Measurements from ENCODE around the gene ZNF280B. TPM values are rescaled to one million over a fixed set of nuclear protein-coding genes. Genes with fewer than 3 reads are reported as not detected.

ZNF280B gene
- total RNA-seq (2021) = 7.7 and 7.8 TPM in 2 replicates
- percentile 76 among the genes with signal in this experiment for Bru-seq, nascent RNA
- percentile 85 among the genes with signal in this experiment for BruChase-seq, experiment 1, labeled RNA remaining after a 2-hour chase
- percentile 66 among the genes with signal in this experiment for BruChase-seq, experiment 2, labeled RNA remaining after a 6-hour chase
- long read RNA-seq = 0 reads

GRCh38 chr22:22508274-22509176, at the start of gene ZNF280B:
ZNF280B (minus strand) TSS chr22:22508742; CDS start chr22:22489398, 19,344 bp downstream.
- POLR2A ChIA-PET (ENCODE audit: low non-redundant PET) = no interaction called here
- Histone ChIP-seq H3K27ac (ENCODE audit: low read depth, low read length, poor library complexity, severe bottlenecking) (peak within 1 kb of the TSS; percentile 71), H3K4me3 (ENCODE audit: low read depth, low read length, poor library complexity, severe bottlenecking) (peak within 1 kb of the TSS; percentile 80)

GRCh38 chr22:22556995-22557925, 48.7 kb upstream of the ZNF280B start:
- Histone ChIP-seq H3K4me1 (ENCODE audit: insufficient read depth, low read length, poor library complexity, severe bottlenecking) (peaks cover 7% of the 10 kb centered on the region), H3K9me3 (ENCODE audit: low read depth, low read length, poor library complexity, severe bottlenecking) (no peaks in the 10 kb centered on the region), H3K4me3 (ENCODE audit: low read depth, low read length, poor library complexity, severe bottlenecking) (peak overlapping the region; percentile 26), H3K27ac (ENCODE audit: low read depth, low read length, poor library complexity, severe bottlenecking) (peak overlapping the region; percentile 32), H3K27me3 (replicated peaks; ENCODE audit: insufficient read depth, low read depth, low read length, poor library complexity) (no peaks in the 10 kb centered on the region), H3K36me3 (ENCODE audit: insufficient read depth, low read length, poor library complexity, severe bottlenecking) (no peaks in the 10 kb centered on the region)
- intact Hi-C loops (cut with micrococcal nuclease; ENCODE audit: unreplicated experiment) = no loop called here
- peak; percentile 35 for DNase-seq (ENCODE audit: low spot score)
- TF ChIP-seq EZH2 (IDR thresholded peaks at IDR 0.05; ENCODE audit: borderline replicate concordance, low read depth, low read length, poor library complexity, severe bottlenecking) (no peak), CTCF (conservative IDR thresholded peaks at IDR 0.05; ENCODE audit: low read depth, low read length) (no peak)
- no TSS peak for BruUV-seq (replicated peaks)
- ChIA-PET POLR2A (ENCODE audit: low non-redundant PET) (no interaction called here), CTCF (interaction anchor here (0.6 kb wide), 1 partner anchor 473 kb away, joined by 4 read pairs; no protein-coding TSS in a partner anchor)

More at GRCh38 chr22:22508274-22509176, at the start of gene ZNF280B:
- no peaks in the 10 kb centered on the region for H3K9me3 ChIP-seq (ENCODE audit: low read depth, low read length, poor library complexity, severe bottlenecking)
- H3K27me3 ChIP-seq (replicated peaks; ENCODE audit: insufficient read depth, low read depth, low read length, poor library complexity) = peaks cover 20% of the 10 kb centered on the region
- BruUV-seq (replicated peaks) = no TSS peak
- H3K36me3 ChIP-seq (ENCODE audit: insufficient read depth, low read length, poor library complexity, severe bottlenecking) = peaks cover 9% of the 10 kb centered on the region
- H3K4me1 ChIP-seq (ENCODE audit: insufficient read depth, low read length, poor library complexity, severe bottlenecking) = peaks cover 4% of the 10 kb centered on the region
- CTCF ChIA-PET = interaction anchor here (0.8 kb wide), 1 partner anchor 50 kb away, joined by 4 read pairs; the partner anchor contains the start of gene PRAME
- TF ChIP-seq EZH2 (IDR thresholded peaks at IDR 0.05; ENCODE audit: borderline replicate concordance, low read depth, low read length, poor library complexity, severe bottlenecking) (no peak), CTCF (conservative IDR thresholded peaks at IDR 0.05; ENCODE audit: low read depth, low read length) (peak; percentile 83)
- intact Hi-C loops (cut with micrococcal nuclease; ENCODE audit: unreplicated experiment) = no loop called here
- peak; percentile 95 for DNase-seq (ENCODE audit: low spot score)

- peak overlapping the region; percentile 26 for H3K4me3 ChIP-seq (ENCODE audit: low read depth, low read length, poor library complexity, severe bottlenecking)
- H3K27me3 ChIP-seq (replicated peaks; ENCODE audit: insufficient read depth, low read depth, low read length, poor library complexity) = no peaks in the 10 kb centered on the region
- POLR2A ChIA-PET (ENCODE audit: low non-redundant PET) = no interaction called here
- H3K36me3 ChIP-seq (ENCODE audit: insufficient read depth, low read length, poor library complexity, severe bottlenecking) = no peaks in the 10 kb centered on the region
- H3K27ac ChIP-seq (ENCODE audit: low read depth, low read length, poor library complexity, severe bottlenecking) = no peak overlapping the region
- DNase-seq (ENCODE audit: low spot score) = no peak
- BruUV-seq (replicated peaks) = no TSS peak
- peaks cover 7% of the 10 kb centered on the region for H3K4me1 ChIP-seq (ENCODE audit: insufficient read depth, low read length, poor library complexity, severe bottlenecking)
- no peaks in the 10 kb centered on the region for H3K9me3 ChIP-seq (ENCODE audit: low read depth, low read length, poor library complexity, severe bottlenecking)
- CTCF ChIA-PET = no interaction called here
- TF ChIP-seq EZH2 (IDR thresholded peaks at IDR 0.05; ENCODE audit: borderline replicate concordance, low read depth, low read length, poor library complexity, severe bottlenecking) (no peak), CTCF (conservative IDR thresholded peaks at IDR 0.05; ENCODE audit: low read depth, low read length) (no peak)
- intact Hi-C loops (cut with micrococcal nuclease; ENCODE audit: unreplicated experiment) = no loop called here
Measured at GRCh38 chr22:22556578-22556977, 48.0 kb upstream of the ZNF280B start.

Data from A673 (cell line).